OCI-LY3 (cell line): Measurements from ENCODE around the gene FAAP20.

Experiments
- H2AFZ ChIP-seq: fragments of 200-600, 300-600 bp; shearing (Covaris generic); 2 replicates; pipeline ENCODE4 v1.6.0; 2014; ENCODE audit warnings: antibody characterized with exemption, low read depth, low read length
- H3K27ac ChIP-seq: fragments of 200-600, 300-600 bp; sonication (generic); 2 replicates; pipeline ENCODE4 v1.5.1; 2014; ENCODE audit warnings: mild to moderate bottlenecking, low read length, moderate library complexity, mixed read lengths
- H3K27me3 ChIP-seq: fragments of 200-600, 300-600 bp; sonication (generic); 2 replicates; pipeline ENCODE4 v1.6.1; 2014; ENCODE audit warnings: low read depth, low read length, mixed read lengths
- H3K36me3 ChIP-seq: fragments of 200-600, 300-600 bp; sonication (generic); replicated peaks from 2 replicates; pipeline ENCODE3; 2014; ENCODE audit warnings: low read depth, low read length, mixed read lengths
- H3K4me1 ChIP-seq: fragments of 300-600, 200-600 bp; sonication (generic); 2 replicates; pipeline ENCODE4 v1.6.1; 2014; ENCODE audit warnings: low read length, mixed read lengths
- H3K4me2 ChIP-seq: fragments of 200-600, 300-600 bp; sonication (generic); 2 replicates; pipeline ENCODE4 v1.6.1; 2014; ENCODE audit warnings: low read length, mixed read lengths
- H3K4me3 ChIP-seq: fragments of 300-600, 200-600 bp; sonication (generic); 2 replicates; pipeline ENCODE4 v1.5.1; 2014; ENCODE audit warnings: antibody characterized with exemption, mild to moderate bottlenecking, low read length, moderate library complexity
- H3K79me2 ChIP-seq: fragments of 300-600, 200-600 bp; shearing (Covaris generic); 2 replicates; pipeline ENCODE4 v1.6.1; 2014; ENCODE audit warnings: mild to moderate bottlenecking, low read length, mixed read lengths
- H3K9ac ChIP-seq: fragments of 300-600, 200-600 bp; shearing (Covaris generic); 2 replicates; pipeline ENCODE4 v1.6.0; 2014; ENCODE audit warnings: mild to moderate bottlenecking, low read length, moderate library complexity
- H3K9me3 ChIP-seq: fragments of 200-600, 300-600 bp; shearing (Covaris generic); 2 replicates; pipeline ENCODE4 v1.6.1; 2014; ENCODE audit warnings: low read length, mixed read lengths; ENCODE audit not compliant: insufficient read depth
- H4K20me1 ChIP-seq: fragments of 200-600, 300-600 bp; sonication (generic); 2 replicates; pipeline ENCODE4 v1.6.1; 2016; ENCODE audit warnings: low read length, mixed read lengths; ENCODE audit not compliant: insufficient read depth
- EZH2phosphoT487 ChIP-seq: fragments of 200-600 bp; shearing (Covaris generic); IDR thresholded peaks from 2 replicates; pipeline ENCODE4 v1.6.1; 2018; ENCODE audit warnings: antibody characterized with exemption, mixed run types, low read depth
- TF ChIP-seq, protein P1 (sequence below): fragments of 200-600, 300-600 bp; sonication (generic); IDR thresholded peaks from 2 replicates; pipeline ENCODE4 v1.5.1; 2014; ENCODE audit warnings: antibody characterized with exemption, low read length, low read depth

The FAAP20 gene

DNA sequence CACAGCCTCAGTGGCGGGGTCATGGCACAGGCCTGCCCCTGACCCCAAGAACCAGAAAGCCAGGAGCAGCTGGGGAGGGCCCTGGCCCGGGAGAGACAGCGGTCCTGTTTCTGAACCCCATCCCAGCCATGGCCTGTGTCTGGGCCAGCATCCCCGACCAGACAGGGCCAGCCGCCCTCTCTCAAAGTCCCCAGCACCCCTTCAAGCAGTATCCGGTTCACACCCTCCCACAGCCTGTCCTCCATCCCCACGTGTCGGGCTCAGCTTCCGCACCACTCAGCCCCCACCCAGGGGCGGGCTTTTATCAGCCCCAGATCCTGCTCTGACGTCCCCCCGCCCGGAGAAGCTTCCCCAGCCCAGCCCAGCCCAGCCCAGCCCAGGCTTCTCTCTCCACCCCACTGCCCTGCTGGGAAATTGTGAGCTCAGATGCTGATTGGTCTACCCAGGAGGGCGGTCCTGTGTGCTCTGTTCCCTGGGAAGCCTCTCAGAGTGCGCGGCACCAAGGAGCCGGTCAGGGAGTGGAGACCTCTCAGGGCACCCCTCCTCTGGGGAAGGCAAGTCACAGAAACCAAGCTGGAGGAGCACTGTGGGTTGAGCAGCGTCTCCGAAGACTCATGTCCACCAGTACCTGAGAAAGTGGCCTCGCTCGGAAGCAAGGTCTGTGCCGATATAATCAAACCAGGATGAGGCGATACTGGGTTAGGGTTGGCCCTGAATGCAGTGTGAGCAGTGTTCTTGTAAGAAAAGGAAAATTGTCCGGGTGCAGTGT lies 4.7 kb upstream of the FAAP20 start:
- Histone ChIP-seq H2AFZ (no peak overlapping the region), H3K4me2 (no peak overlapping the region)

DNA sequence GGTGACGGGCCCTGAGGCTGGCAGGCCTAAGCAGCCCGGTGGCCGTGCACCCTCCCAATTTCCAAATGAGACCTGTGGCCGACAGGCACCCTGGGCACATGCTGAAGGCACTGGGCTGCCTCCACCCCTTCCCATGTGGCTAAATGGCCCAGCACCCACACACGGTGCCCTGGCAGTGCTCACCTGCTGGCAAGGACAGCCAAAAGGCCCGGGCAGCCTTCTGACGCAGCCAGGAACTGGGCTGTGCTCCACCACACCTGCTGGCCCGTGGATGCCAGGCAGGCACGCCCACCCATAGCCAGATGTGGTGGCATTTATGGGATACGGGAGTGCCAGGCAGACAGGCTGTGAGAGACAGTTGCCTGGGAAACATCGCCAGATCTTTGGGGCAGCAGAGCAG lies 4.0 kb upstream of the FAAP20 start:
- Histone ChIP-seq H3K27me3 (peaks cover 5% of the 10 kb centered on the region; the same call in 1 of the 2 replicates), H3K36me3 (no peaks in the 10 kb centered on the region), H3K9me3 (no peaks in the 10 kb centered on the region), H3K4me2 (no peak overlapping the region), H3K27ac (no peak overlapping the region), H4K20me1 (no peaks in the 10 kb centered on the region), H3K4me1 (peaks cover 12% of the 10 kb centered on the region), H3K9ac (no peak overlapping the region), H2AFZ (no peak overlapping the region), H3K79me2 (peaks cover 5% of the 10 kb centered on the region), H3K4me3 (no peak overlapping the region)
- TF ChIP-seq, protein P1, sequence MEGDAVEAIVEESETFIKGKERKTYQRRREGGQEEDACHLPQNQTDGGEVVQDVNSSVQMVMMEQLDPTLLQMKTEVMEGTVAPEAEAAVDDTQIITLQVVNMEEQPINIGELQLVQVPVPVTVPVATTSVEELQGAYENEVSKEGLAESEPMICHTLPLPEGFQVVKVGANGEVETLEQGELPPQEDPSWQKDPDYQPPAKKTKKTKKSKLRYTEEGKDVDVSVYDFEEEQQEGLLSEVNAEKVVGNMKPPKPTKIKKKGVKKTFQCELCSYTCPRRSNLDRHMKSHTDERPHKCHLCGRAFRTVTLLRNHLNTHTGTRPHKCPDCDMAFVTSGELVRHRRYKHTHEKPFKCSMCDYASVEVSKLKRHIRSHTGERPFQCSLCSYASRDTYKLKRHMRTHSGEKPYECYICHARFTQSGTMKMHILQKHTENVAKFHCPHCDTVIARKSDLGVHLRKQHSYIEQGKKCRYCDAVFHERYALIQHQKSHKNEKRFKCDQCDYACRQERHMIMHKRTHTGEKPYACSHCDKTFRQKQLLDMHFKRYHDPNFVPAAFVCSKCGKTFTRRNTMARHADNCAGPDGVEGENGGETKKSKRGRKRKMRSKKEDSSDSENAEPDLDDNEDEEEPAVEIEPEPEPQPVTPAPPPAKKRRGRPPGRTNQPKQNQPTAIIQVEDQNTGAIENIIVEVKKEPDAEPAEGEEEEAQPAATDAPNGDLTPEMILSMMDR = no peak
- TF ChIP-seq EZH2phosphoT487 = no peak

More for the DNA sequence above, 4.7 kb upstream of the FAAP20 start:
- H3K9me3 ChIP-seq = no peaks in the 10 kb centered on the region
- H3K79me2 ChIP-seq = no peaks in the 10 kb centered on the region
- TF ChIP-seq, protein P1 = no peak
- no peak for TF ChIP-seq EZH2phosphoT487
- no peak overlapping the region for H3K4me3 ChIP-seq
- H3K27me3 ChIP-seq = peaks cover 5% of the 10 kb centered on the region; the same call in 1 of the 2 replicates
- H3K36me3 ChIP-seq = no peaks in the 10 kb centered on the region
- H3K27ac ChIP-seq = no peak overlapping the region
- H3K4me1 ChIP-seq = peaks cover 7% of the 10 kb centered on the region
- no peak overlapping the region for H3K9ac ChIP-seq
- no peaks in the 10 kb centered on the region for H4K20me1 ChIP-seq

- TF ChIP-seq, protein P1 = no peak
- no peak for TF ChIP-seq EZH2phosphoT487
- Histone ChIP-seq H3K4me1 (peaks cover 17% of the 10 kb centered on the region), H3K79me2 (peaks cover 9% of the 10 kb centered on the region), H3K27ac (no peak overlapping the region), H3K4me2 (no peak overlapping the region), H3K4me3 (no peak overlapping the region), H4K20me1 (no peaks in the 10 kb centered on the region), H3K27me3 (peaks cover 5% of the 10 kb centered on the region; the same call in 1 of the 2 replicates), H3K9ac (no peak overlapping the region), H3K9me3 (no peaks in the 10 kb centered on the region), H2AFZ (no peak overlapping the region), H3K36me3 (peaks cover under 1% of the 10 kb centered on the region)
Observed at GRCh38 chr1:2197707-2198165, 3.2 kb upstream of the FAAP20 start.

- H3K9ac ChIP-seq = no peak overlapping the region
- H3K27me3 ChIP-seq = peaks cover 5% of the 10 kb centered on the region; the same call in 1 of the 2 replicates
- no peak overlapping the region for H2AFZ ChIP-seq
- H3K36me3 ChIP-seq = peaks cover 7% of the 10 kb centered on the region
- H3K4me1 ChIP-seq = peaks cover 17% of the 10 kb centered on the region
- H3K27ac ChIP-seq = no peak overlapping the region
- no peaks in the 10 kb centered on the region for H4K20me1 ChIP-seq
- no peaks in the 10 kb centered on the region for H3K9me3 ChIP-seq
- H3K79me2 ChIP-seq = peaks cover 9% of the 10 kb centered on the region
- no peak overlapping the region for H3K4me3 ChIP-seq
- TF ChIP-seq, protein P1 = no peak
- TF ChIP-seq EZH2phosphoT487 = no peak
- H3K4me2 ChIP-seq = no peak overlapping the region
Observed at GRCh38 chr1:2196901-2197638, 2.5 kb upstream of the FAAP20 start.
